OCI-LY3 (cell line): ENCODE measurements around the gene BTBD2.

Experiments used
- H2AFZ ChIP-seq: fragments of 200-600, 300-600 bp; shearing (Covaris generic); 2 replicates; pipeline ENCODE4 v1.6.0; 2014; ENCODE audit warnings: antibody characterized with exemption, low read depth, low read length
- H3K27ac ChIP-seq: fragments of 200-600, 300-600 bp; sonication (generic); 2 replicates; pipeline ENCODE4 v1.5.1; 2014; ENCODE audit warnings: mild to moderate bottlenecking, low read length, moderate library complexity, mixed read lengths
- H3K27me3 ChIP-seq: fragments of 200-600, 300-600 bp; sonication (generic); 2 replicates; pipeline ENCODE4 v1.6.1; 2014; ENCODE audit warnings: low read depth, low read length, mixed read lengths
- H3K36me3 ChIP-seq: fragments of 200-600, 300-600 bp; sonication (generic); replicated peaks from 2 replicates; pipeline ENCODE3; 2014; ENCODE audit warnings: low read depth, low read length, mixed read lengths
- H3K4me1 ChIP-seq: fragments of 300-600, 200-600 bp; sonication (generic); 2 replicates; pipeline ENCODE4 v1.6.1; 2014; ENCODE audit warnings: low read length, mixed read lengths
- H3K4me2 ChIP-seq: fragments of 200-600, 300-600 bp; sonication (generic); 2 replicates; pipeline ENCODE4 v1.6.1; 2014; ENCODE audit warnings: low read length, mixed read lengths
- H3K4me3 ChIP-seq: fragments of 300-600, 200-600 bp; sonication (generic); 2 replicates; pipeline ENCODE4 v1.5.1; 2014; ENCODE audit warnings: antibody characterized with exemption, mild to moderate bottlenecking, low read length, moderate library complexity
- H3K79me2 ChIP-seq: fragments of 300-600, 200-600 bp; shearing (Covaris generic); 2 replicates; pipeline ENCODE4 v1.6.1; 2014; ENCODE audit warnings: mild to moderate bottlenecking, low read length, mixed read lengths
- H3K9ac ChIP-seq: fragments of 300-600, 200-600 bp; shearing (Covaris generic); 2 replicates; pipeline ENCODE4 v1.6.0; 2014; ENCODE audit warnings: mild to moderate bottlenecking, low read length, moderate library complexity
- H3K9me3 ChIP-seq: fragments of 200-600, 300-600 bp; shearing (Covaris generic); 2 replicates; pipeline ENCODE4 v1.6.1; 2014; ENCODE audit warnings: low read length, mixed read lengths; ENCODE audit not compliant: insufficient read depth
- H4K20me1 ChIP-seq: fragments of 200-600, 300-600 bp; sonication (generic); 2 replicates; pipeline ENCODE4 v1.6.1; 2016; ENCODE audit warnings: low read length, mixed read lengths; ENCODE audit not compliant: insufficient read depth
- EZH2phosphoT487 ChIP-seq: fragments of 200-600 bp; shearing (Covaris generic); IDR thresholded peaks from 2 replicates; pipeline ENCODE4 v1.6.1; 2018; ENCODE audit warnings: antibody characterized with exemption, mixed run types, low read depth
- TF ChIP-seq, protein P1 (sequence below): fragments of 200-600, 300-600 bp; sonication (generic); IDR thresholded peaks from 2 replicates; pipeline ENCODE4 v1.5.1; 2014; ENCODE audit warnings: antibody characterized with exemption, low read length, low read depth

Gene BTBD2

DNA sequence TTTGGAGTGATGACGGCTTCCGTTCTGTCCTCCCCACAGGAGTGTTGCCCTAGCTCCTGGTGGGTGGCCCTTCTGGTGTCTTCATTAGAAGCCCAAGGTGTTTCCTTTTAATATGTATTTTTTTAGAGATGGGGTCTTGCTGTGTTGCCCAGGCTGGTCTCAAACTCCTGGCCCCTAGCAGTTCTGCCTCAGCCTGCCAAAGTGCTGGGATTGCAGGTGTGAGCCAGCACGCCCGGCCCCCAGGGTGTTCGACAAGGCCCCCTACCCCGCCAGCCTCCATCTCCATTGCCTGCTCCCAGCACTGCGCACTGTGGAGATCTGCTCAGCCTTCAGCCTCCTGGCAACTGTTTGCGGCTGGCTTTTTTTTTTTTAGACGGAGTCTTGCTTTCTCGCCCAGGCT, 31.2 kb downstream of the BTBD2 start:
- H3K9ac ChIP-seq, result no peak overlapping the region
- no peak overlapping the region for H3K4me2 ChIP-seq
- H3K4me3 ChIP-seq, result no peak overlapping the region
- no peak for TF ChIP-seq EZH2phosphoT487
- TF ChIP-seq, protein P1, sequence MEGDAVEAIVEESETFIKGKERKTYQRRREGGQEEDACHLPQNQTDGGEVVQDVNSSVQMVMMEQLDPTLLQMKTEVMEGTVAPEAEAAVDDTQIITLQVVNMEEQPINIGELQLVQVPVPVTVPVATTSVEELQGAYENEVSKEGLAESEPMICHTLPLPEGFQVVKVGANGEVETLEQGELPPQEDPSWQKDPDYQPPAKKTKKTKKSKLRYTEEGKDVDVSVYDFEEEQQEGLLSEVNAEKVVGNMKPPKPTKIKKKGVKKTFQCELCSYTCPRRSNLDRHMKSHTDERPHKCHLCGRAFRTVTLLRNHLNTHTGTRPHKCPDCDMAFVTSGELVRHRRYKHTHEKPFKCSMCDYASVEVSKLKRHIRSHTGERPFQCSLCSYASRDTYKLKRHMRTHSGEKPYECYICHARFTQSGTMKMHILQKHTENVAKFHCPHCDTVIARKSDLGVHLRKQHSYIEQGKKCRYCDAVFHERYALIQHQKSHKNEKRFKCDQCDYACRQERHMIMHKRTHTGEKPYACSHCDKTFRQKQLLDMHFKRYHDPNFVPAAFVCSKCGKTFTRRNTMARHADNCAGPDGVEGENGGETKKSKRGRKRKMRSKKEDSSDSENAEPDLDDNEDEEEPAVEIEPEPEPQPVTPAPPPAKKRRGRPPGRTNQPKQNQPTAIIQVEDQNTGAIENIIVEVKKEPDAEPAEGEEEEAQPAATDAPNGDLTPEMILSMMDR, result no peak
- H3K27me3 ChIP-seq, result no peaks in the 10 kb centered on the region
- no peaks in the 10 kb centered on the region for H3K4me1 ChIP-seq
- H2AFZ ChIP-seq, result no peak overlapping the region
- H3K27ac ChIP-seq, result no peak overlapping the region
- peaks cover 69% of the 10 kb centered on the region for H3K36me3 ChIP-seq
- no peaks in the 10 kb centered on the region for H3K79me2 ChIP-seq
- peaks cover 14% of the 10 kb centered on the region for H4K20me1 ChIP-seq
- H3K9me3 ChIP-seq, result no peaks in the 10 kb centered on the region

DNA sequence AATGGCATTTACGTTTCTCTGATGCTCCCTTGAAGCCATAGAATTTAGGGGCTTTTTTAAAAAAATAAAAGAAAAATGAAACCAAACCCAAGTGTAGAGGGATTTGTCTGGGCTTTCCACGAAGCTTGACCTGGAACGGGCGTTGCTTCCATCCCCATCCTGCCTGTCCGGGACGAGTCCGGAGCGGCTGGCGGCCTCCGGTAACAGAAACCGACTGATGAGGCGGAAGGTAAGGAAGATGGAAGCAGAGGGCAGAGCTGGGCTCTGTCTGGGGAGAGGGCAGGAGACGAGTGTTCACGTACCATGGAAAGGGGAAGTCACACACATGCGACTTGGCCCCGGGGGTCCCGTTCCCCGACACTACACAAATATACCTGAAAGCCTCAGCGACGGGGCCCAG, 34.3 kb downstream of the BTBD2 start:
- Histone ChIP-seq H3K9ac (no peak overlapping the region), H3K4me2 (no peak overlapping the region), H3K36me3 (peaks cover 57% of the 10 kb centered on the region), H3K9me3 (no peaks in the 10 kb centered on the region), H3K4me1 (no peaks in the 10 kb centered on the region), H3K27ac (no peak overlapping the region), H3K27me3 (no peaks in the 10 kb centered on the region), H3K79me2 (peaks cover 13% of the 10 kb centered on the region), H3K4me3 (no peak overlapping the region), H4K20me1 (peaks cover 12% of the 10 kb centered on the region), H2AFZ (no peak overlapping the region)
- no peak for TF ChIP-seq EZH2phosphoT487
- TF ChIP-seq, protein P1, result no peak

DNA sequence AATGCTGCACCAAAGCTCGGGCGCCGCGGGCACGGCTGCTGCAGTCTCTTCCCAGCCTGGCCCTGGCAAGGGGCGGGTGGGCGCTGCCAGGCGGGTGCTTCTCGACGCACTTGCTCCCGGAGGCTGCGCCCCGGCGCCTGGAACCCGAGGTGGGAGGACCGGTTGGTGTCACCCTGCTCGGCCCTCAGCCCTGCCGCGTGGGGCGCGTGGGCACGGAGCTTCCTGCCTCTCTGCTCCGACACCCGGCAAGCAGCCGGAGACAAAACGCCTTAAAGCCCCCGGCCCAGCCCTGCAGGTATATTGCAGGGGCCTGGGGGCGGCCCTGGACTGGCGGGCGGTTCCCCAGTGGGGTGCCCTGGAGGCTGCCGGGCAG, 34.7 kb downstream of the BTBD2 start:
- no peak overlapping the region for H3K27ac ChIP-seq
- H3K79me2 ChIP-seq, result peaks cover 17% of the 10 kb centered on the region
- H4K20me1 ChIP-seq, result peaks cover 16% of the 10 kb centered on the region
- no peaks in the 10 kb centered on the region for H3K9me3 ChIP-seq
- no peak overlapping the region for H3K4me3 ChIP-seq
- H3K9ac ChIP-seq, result no peak overlapping the region
- TF ChIP-seq, protein P1, result no peak
- TF ChIP-seq EZH2phosphoT487, result no peak
- no peaks in the 10 kb centered on the region for H3K4me1 ChIP-seq
- H2AFZ ChIP-seq, result no peak overlapping the region
- peaks cover 56% of the 10 kb centered on the region for H3K36me3 ChIP-seq
- no peaks in the 10 kb centered on the region for H3K27me3 ChIP-seq
- no peak overlapping the region for H3K4me2 ChIP-seq

DNA sequence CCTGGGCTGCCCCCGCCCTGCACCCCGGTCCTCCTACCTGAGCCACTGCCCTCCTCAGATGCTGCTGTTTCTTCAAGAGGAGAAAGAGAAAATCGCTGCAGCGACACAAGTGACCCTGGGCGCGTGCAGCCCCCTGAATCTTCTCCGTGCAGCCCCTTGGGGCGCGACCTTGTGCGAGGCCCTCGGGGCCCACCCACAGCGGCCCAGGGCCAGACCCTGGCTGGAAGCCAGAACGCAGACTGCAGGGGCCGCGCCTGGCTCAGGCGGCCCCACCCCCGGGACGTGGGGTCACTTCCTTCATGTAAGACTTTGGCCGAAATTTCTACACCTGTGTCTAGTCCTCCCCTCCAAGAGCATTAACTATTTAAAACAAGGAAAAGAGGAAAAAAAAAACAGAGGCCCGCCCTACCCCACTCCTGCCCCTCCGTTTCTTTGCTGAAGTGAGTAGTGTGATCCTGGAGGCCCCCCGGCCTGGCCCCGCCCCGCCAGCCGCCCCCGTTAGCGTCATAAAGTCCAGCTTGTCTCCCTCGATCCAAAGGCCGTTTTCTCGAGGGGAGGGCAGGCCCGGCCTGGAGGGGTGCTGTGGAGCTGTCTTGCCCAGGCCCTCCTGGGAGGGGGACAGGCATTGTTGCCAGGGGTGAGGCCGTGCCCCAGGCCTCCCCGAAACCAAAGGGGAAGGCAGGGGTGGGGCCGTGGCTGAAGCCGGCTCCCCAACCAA, 35.3 kb downstream of the BTBD2 start:
- Histone ChIP-seq H3K36me3 (peaks cover 53% of the 10 kb centered on the region), H3K4me3 (no peak overlapping the region), H3K4me2 (no peak overlapping the region), H3K79me2 (peaks cover 22% of the 10 kb centered on the region), H4K20me1 (peaks cover 21% of the 10 kb centered on the region), H3K9me3 (no peaks in the 10 kb centered on the region), H3K4me1 (no peaks in the 10 kb centered on the region), H3K27me3 (no peaks in the 10 kb centered on the region), H2AFZ (no peak overlapping the region), H3K27ac (no peak overlapping the region), H3K9ac (no peak overlapping the region)
- TF ChIP-seq EZH2phosphoT487, result no peak
- TF ChIP-seq, protein P1, result no peak
